RWPE2 (cell line): ENCODE results near the gene STPG3.

ENCODE experiments used
- ATAC-seq: fragments of 200-7000 bp; cut with Tn5 transposase; 3 replicates; pipeline ENCODE4 v1.9.1; 2021; ENCODE audit warnings: low read depth
- DNase-seq: peaks from one replicate; pipeline ENCODE4 v3.0.0-alpha.2; 2020; ENCODE audit warnings: low spot score
- H3K27ac ChIP-seq: fragments of 450-650 bp; 2 replicates; pipeline ENCODE4 v1.5.1; 2017; ENCODE audit warnings: mild to moderate bottlenecking; ENCODE audit not compliant: poor library complexity, severe bottlenecking
- H3K27me3 ChIP-seq: fragments of 250-450 bp; sonication (Bioruptor Pico); 2 replicates; pipeline ENCODE4 v1.5.1; 2021; ENCODE audit warnings: mild to moderate bottlenecking, moderate library complexity; ENCODE audit not compliant: insufficient read depth, poor library complexity, severe bottlenecking
- H3K36me3 ChIP-seq: fragments of 250-450 bp; sonication (Bioruptor Pico); 2 replicates; pipeline ENCODE4 v1.5.1; 2020; ENCODE audit warnings: low read depth, mild to moderate bottlenecking, moderate library complexity
- H3K4me1 ChIP-seq: fragments of 250-450 bp; sonication (Bioruptor Pico); 2 replicates; pipeline ENCODE4 v1.5.1; 2021; ENCODE audit warnings: mild to moderate bottlenecking, moderate library complexity; ENCODE audit not compliant: insufficient read depth, poor library complexity, severe bottlenecking
- H3K4me3 ChIP-seq: fragments of 250-450 bp; sonication (Bioruptor Pico); 2 replicates; pipeline ENCODE4 v1.5.1; 2021; ENCODE audit warnings: mild to moderate bottlenecking, moderate library complexity; ENCODE audit not compliant: severe bottlenecking
- H3K9me3 ChIP-seq: fragments of 250-450 bp; sonication (Bioruptor Pico); 2 replicates; pipeline ENCODE4 v1.5.1; 2021; ENCODE audit warnings: mild to moderate bottlenecking, moderate library complexity; ENCODE audit not compliant: severe bottlenecking
- CTCF ChIP-seq: fragments of 450-650 bp; IDR thresholded peaks from one replicate; pipeline ENCODE4 v1.5.1; 2017; ENCODE audit warnings: mild to moderate bottlenecking, moderate library complexity; ENCODE audit not compliant: poor library complexity, severe bottlenecking

The STPG3 gene

GRCh38 chr9:137272241-137273094 is 21.4 kb downstream of the STPG3 start:
- no peak overlapping the region for H3K27ac ChIP-seq
- H3K4me3 ChIP-seq, result no peak overlapping the region
- H3K27me3 ChIP-seq, result no peaks in the 10 kb centered on the region
- DNase-seq, result peak; percentile 61
- no peak for ATAC-seq
- H3K4me1 ChIP-seq, result peaks cover 18% of the 10 kb centered on the region
- no peaks in the 10 kb centered on the region for H3K9me3 ChIP-seq
- peaks cover 47% of the 10 kb centered on the region for H3K36me3 ChIP-seq
- no peak for TF ChIP-seq CTCF

GRCh38 chr9:137273095-137273490 is 22.0 kb downstream of the STPG3 start:
- H3K36me3 ChIP-seq, result peaks cover 43% of the 10 kb centered on the region
- ATAC-seq (no peak), DNase-seq (peak; percentile 43)
- H3K9me3 ChIP-seq, result no peaks in the 10 kb centered on the region
- TF ChIP-seq CTCF, result no peak
- H3K27ac ChIP-seq, result no peak overlapping the region
- H3K27me3 ChIP-seq, result no peaks in the 10 kb centered on the region
- no peak overlapping the region for H3K4me3 ChIP-seq
- H3K4me1 ChIP-seq, result peaks cover 18% of the 10 kb centered on the region

- peak; percentile 67 for DNase-seq
- Histone ChIP-seq H3K4me3 (no peak overlapping the region), H3K9me3 (no peaks in the 10 kb centered on the region), H3K27ac (peak overlapping the region; percentile 26), H3K4me1 (peaks cover 18% of the 10 kb centered on the region), H3K27me3 (no peaks in the 10 kb centered on the region), H3K36me3 (peaks cover 36% of the 10 kb centered on the region)
- no peak for TF ChIP-seq CTCF
- ATAC-seq, result no peak
Observed at GRCh38 chr9:137273611-137274320, 22.7 kb downstream of the STPG3 start.

GRCh38 chr9:137275203-137275587 is 24.1 kb downstream of the STPG3 start:
- no peak for TF ChIP-seq CTCF
- Histone ChIP-seq H3K27me3 (no peaks in the 10 kb centered on the region), H3K9me3 (no peaks in the 10 kb centered on the region), H3K4me1 (peaks cover 18% of the 10 kb centered on the region), H3K4me3 (no peak overlapping the region), H3K27ac (peak overlapping the region; percentile 88), H3K36me3 (peaks cover 35% of the 10 kb centered on the region)
- ATAC-seq, result no peak
- no peak for DNase-seq
